MCF 10A (cell line): Measurements from ENCODE around the gene ZNF512B. TPM values are rescaled to one million over a fixed set of nuclear protein-coding genes. Genes with fewer than 3 reads are reported as not detected.
A peak's percentile ranks its signal among the peaks of the same experiment; 100 is the strongest.

Experiments
- BruUV-seq: library from RNA; stranded (reverse); fragments of 400-500 nt; replicated peaks from 2 replicates; lab custom pipeline; 2021; lab: Mats Ljungman, UMichigan
- CTCF ChIA-PET: fragments of 300-600 bp; sonication (Branson Sonifier 250); formaldehyde crosslinking; extraction: SDS; loops from one replicate; lab custom pipeline; 2021; ENCODE audit warnings: antibody characterized with exemption, inconsistent platforms; lab: Yijun Ruan, JAX
- POLR2A ChIA-PET: fragments of 300-600, 350-650 bp; sonication (Branson Sonifier 250); formaldehyde crosslinking; extraction: SDS; loops from one replicate; lab custom pipeline; 2020; ENCODE audit warnings: antibody characterized with exemption, inconsistent platforms; lab: Yijun Ruan, JAX
- DNase-seq: peaks from one replicate; pipeline ENCODE4 v3.0.0-alpha.2; 2018; ENCODE audit not compliant: unreplicated experiment
- H3K27ac Mint-ChIP-seq: one replicate; pipeline ENCODE4 v1.8.0; 2022; ENCODE audit warnings: mild to moderate bottlenecking, low read depth, mixed read lengths; ENCODE audit not compliant: unreplicated experiment
- H3K27me3 Mint-ChIP-seq: one replicate; pipeline ENCODE4 v1.8.0; 2022; ENCODE audit warnings: mixed read lengths; ENCODE audit not compliant: insufficient read depth, unreplicated experiment
- H3K36me3 Mint-ChIP-seq: one replicate; pipeline ENCODE4 v1.8.0; 2022; ENCODE audit warnings: mild to moderate bottlenecking, moderate library complexity, mixed read lengths; ENCODE audit not compliant: insufficient read depth, unreplicated experiment
- H3K4me1 Mint-ChIP-seq: one replicate; pipeline ENCODE4 v1.8.0; 2022; ENCODE audit warnings: mixed read lengths; ENCODE audit not compliant: insufficient read depth, unreplicated experiment
- H3K4me3 Mint-ChIP-seq: one replicate; pipeline ENCODE4 v1.8.0; 2022; ENCODE audit warnings: mild to moderate bottlenecking, moderate library complexity, mixed read lengths; ENCODE audit not compliant: unreplicated experiment
- H3K9me3 Mint-ChIP-seq: one replicate; pipeline ENCODE4 v1.8.0; 2022; ENCODE audit warnings: mixed read lengths; ENCODE audit not compliant: unreplicated experiment
- CTCF ChIP-seq: fragments of 200-600 bp; IDR thresholded peaks from one replicate; pipeline ENCODE4 v1.8.0; 2022; ENCODE audit warnings: antibody characterized with exemption, mild to moderate bottlenecking; ENCODE audit not compliant: unreplicated experiment
- intact Hi-C: fragments of 100-400 bp; cut with micrococcal nuclease; formaldehyde crosslinking; loops from 2 replicates; pipeline ENCODE4 v1.14.1; 2022
- total RNA-seq: library from RNA; stranded (reverse); gene quantifications from 2 replicates; pipeline ENCODE4 v1.2.3, GENCODE V29; 2022

Gene ZNF512B
- total RNA-seq, 1 experiment from 2014 or later = 26.6 TPM

DNA sequence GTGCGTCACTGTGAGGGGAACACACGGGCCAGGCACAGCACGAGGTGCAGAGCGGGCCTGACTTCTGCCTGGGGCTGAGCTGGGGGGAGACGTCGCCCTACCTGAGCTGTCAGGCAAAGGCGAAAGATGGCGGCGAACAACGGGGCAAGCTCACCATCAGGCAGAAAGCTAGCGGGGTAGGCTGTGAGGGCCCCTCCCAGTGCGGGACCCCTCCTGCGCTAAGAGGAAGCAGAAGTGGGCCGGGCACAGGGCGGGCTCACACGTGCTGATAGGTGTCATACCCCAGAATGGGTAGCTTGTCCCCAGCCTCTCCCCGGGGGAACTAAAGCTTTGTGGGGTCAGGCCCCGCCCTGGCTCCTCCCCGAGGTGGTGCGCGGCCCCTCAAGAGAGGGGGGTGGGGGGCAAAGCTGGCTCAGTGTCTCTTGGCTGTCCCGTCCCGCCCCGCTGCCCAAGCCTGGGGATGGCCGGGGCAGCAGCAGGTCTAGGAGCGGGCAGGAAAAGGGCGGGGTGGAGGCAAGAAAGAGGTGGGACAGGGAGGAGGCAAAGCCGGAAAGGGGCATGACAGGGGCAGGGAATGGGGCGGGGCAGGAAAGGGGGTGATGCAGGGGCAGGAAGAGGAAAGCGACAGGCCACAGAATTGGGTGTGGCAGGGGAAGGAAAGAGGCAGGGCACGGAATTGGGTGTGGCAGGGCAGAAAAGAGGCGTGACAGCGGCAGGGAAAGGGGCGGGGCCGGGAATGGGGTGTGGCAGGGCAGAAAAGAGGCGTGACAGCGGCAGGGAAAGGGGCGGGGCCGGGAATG lies 28.2 kb downstream of the ZNF512B start:
- CTCF ChIA-PET = interaction anchor here (0.8 to 1.0 kb wide), 2 partner anchors 30 to 178 kb away, joined by 3 to 4 read pairs; no protein-coding TSS in a partner anchor
- no peak overlapping the region for H3K4me3 Mint-ChIP-seq
- H3K36me3 Mint-ChIP-seq = peaks cover 69% of the 10 kb centered on the region
- H3K27ac Mint-ChIP-seq = no peak overlapping the region
- POLR2A ChIA-PET = interaction anchor here (0.7 kb wide), 2 partner anchors 155 to 420 kb away, joined by 3 to 4 read pairs; no protein-coding TSS in a partner anchor
- no TSS peak for BruUV-seq
- H3K9me3 Mint-ChIP-seq = no peaks in the 10 kb centered on the region
- peak; percentile 74 for DNase-seq
- no peaks in the 10 kb centered on the region for H3K27me3 Mint-ChIP-seq
- no peak for TF ChIP-seq CTCF
- intact Hi-C loops = no loop called here
- H3K4me1 Mint-ChIP-seq = no peaks in the 10 kb centered on the region

- no peak for TF ChIP-seq CTCF
- ChIA-PET CTCF (interaction anchor here (0.8 to 1.0 kb wide), 2 partner anchors 30 to 179 kb away, joined by 3 to 4 read pairs; no protein-coding TSS in a partner anchor), POLR2A (interaction anchor here (0.7 to 0.9 kb wide), 3 partner anchors 76 to 419 kb away, joined by 3 to 5 read pairs (median 3); partner anchors contain the start of gene TPD52L2)
- no peaks in the 10 kb centered on the region for H3K9me3 Mint-ChIP-seq
- intact Hi-C loops = no loop called here
- no peak for DNase-seq
- H3K4me3 Mint-ChIP-seq = no peak overlapping the region
- no peaks in the 10 kb centered on the region for H3K27me3 Mint-ChIP-seq
- no TSS peak for BruUV-seq
- H3K4me1 Mint-ChIP-seq = no peaks in the 10 kb centered on the region
- H3K27ac Mint-ChIP-seq = no peak overlapping the region
- peaks cover 70% of the 10 kb centered on the region for H3K36me3 Mint-ChIP-seq
Observed at GRCh38 chr20:63940472-63941266, 29.1 kb downstream of the ZNF512B start.

DNA sequence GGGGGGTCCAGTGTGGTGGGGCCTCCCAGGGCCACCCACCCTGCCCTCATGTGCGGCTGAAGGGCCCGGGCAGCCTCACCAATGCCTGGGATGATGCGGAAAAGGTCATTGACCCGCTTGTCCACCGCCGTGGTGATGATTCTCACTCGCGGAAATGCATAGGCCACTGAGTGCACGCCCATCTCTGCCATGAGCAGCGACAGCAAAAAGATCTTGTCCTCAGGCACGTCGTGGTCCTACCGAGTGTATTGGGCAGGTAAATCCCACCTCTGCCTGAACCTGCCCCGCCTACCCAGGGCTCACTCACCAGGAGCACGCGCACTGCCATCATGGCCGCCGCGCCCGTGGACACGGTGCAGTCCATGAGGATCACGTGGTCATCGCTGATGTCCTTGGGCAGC lies 29.7 kb downstream of the ZNF512B start:
- DNase-seq = no peak
- TSS peak; percentile 72 for BruUV-seq
- ChIA-PET CTCF (no interaction called here), POLR2A (interaction anchor here (0.6 to 0.9 kb wide), 4 partner anchors 16 to 359 kb away, joined by 3 to 5 read pairs (median 3); partner anchors contain the start of genes TPD52L2 and UCKL1)
- no peak for TF ChIP-seq CTCF
- H3K36me3 Mint-ChIP-seq = peaks cover 66% of the 10 kb centered on the region
- no peak overlapping the region for H3K4me3 Mint-ChIP-seq
- H3K4me1 Mint-ChIP-seq = no peaks in the 10 kb centered on the region
- intact Hi-C loops = no loop called here
- H3K27me3 Mint-ChIP-seq = no peaks in the 10 kb centered on the region
- no peaks in the 10 kb centered on the region for H3K9me3 Mint-ChIP-seq
- H3K27ac Mint-ChIP-seq = no peak overlapping the region
